HG03432 (cell line): ENCODE measurements around the gene CD58.

Experiments
- ATAC-seq: cut with Tn5 transposase; IDR thresholded peaks from one replicate; pipeline ENCODE4 v1.9.1; 2021; ENCODE audit warnings: mild to moderate bottlenecking, moderate library complexity; ENCODE audit not compliant: unreplicated experiment

The CD58 gene

GRCh38 chr1:116494353-116494692 is 76.5 kb downstream of the CD58 start:
- no peak for ATAC-seq

- no peak for ATAC-seq
These were observed 77.1 kb downstream of the CD58 start for GRCh38 chr1:116493484-116494352.

- no peak for ATAC-seq
These were observed 77.8 kb downstream of the CD58 start for GRCh38 chr1:116493036-116493435.

GRCh38 chr1:116492358-116492811 is 78.4 kb downstream of the CD58 start:
- no peak for ATAC-seq

GRCh38 chr1:116491700-116492357 is 79.0 kb downstream of the CD58 start:
- no peak for ATAC-seq

- no peak for ATAC-seq
These were observed 80.2 kb downstream of the CD58 start for GRCh38 chr1:116490588-116490987.

- ATAC-seq: peak; percentile 75
These were observed 81.6 kb downstream of the CD58 start for GRCh38 chr1:116489231-116489697.

- ATAC-seq: no peak
These were observed 82.8 kb downstream of the CD58 start for GRCh38 chr1:116488071-116488470.

GRCh38 chr1:116487583-116487982 is 83.2 kb downstream of the CD58 start:
- ATAC-seq: no peak

- ATAC-seq: no peak
These were observed 83.8 kb downstream of the CD58 start for GRCh38 chr1:116487031-116487430.

- ATAC-seq: no peak
These were observed 84.4 kb downstream of the CD58 start for GRCh38 chr1:116486424-116486823.

GRCh38 chr1:116485976-116486375 is 84.8 kb downstream of the CD58 start:
- no peak for ATAC-seq

- peak; percentile 73 for ATAC-seq
These were observed 85.6 kb downstream of the CD58 start for GRCh38 chr1:116485071-116485735.

GRCh38 chr1:116483481-116484309 is 87.1 kb downstream of the CD58 start:
- no peak for ATAC-seq

GRCh38 chr1:116482490-116482889 is 88.3 kb downstream of the CD58 start:
- no peak for ATAC-seq

- ATAC-seq: no peak
These were observed 88.9 kb downstream of the CD58 start for GRCh38 chr1:116481934-116482333.

GRCh38 chr1:116478621-116479020 is 92.2 kb downstream of the CD58 start:
- no peak for ATAC-seq

GRCh38 chr1:116477429-116477828 is 93.4 kb downstream of the CD58 start:
- no peak for ATAC-seq

- no peak for ATAC-seq
These were observed 94.5 kb downstream of the CD58 start for GRCh38 chr1:116476321-116476720.

- no peak for ATAC-seq
These were observed 95.0 kb downstream of the CD58 start for GRCh38 chr1:116475850-116476218.
